ENCODE results near the gene FAM180A. TPM values are rescaled to one million over a fixed set of nuclear protein-coding genes. Genes with fewer than 3 reads are reported as not detected.
A peak's percentile ranks its signal among the peaks of the same experiment; 100 is the strongest.

FAM180A gene
- polyA plus RNA-seq, 1 of the 3 experiments (the other 2 are of a cell fraction), result 0.08 TPM

GRCh38 chr7:135716677-135717238, 31.9 kb downstream of the FAM180A start (continued):
- TF ChIP-seq RXRA (IDR thresholded peaks at IDR 0.05; ENCODE audit: borderline replicate concordance, low read depth) (peak; percentile 55; the same call in 1 of the 2 replicates), PBX3 (IDR thresholded peaks at IDR 0.05) (peak; percentile 90), TEAD4 (IDR thresholded peaks at IDR 0.05; ENCODE audit: borderline replicate concordance, insufficient read depth) (peak; percentile 76; the same call in 1 of the 2 replicates), SMC3 (IDR thresholded peaks at IDR 0.05; ENCODE audit: low read depth, low read length) (no peak), RCOR1 (IDR thresholded peaks at IDR 0.05; ENCODE audit: low read length) (peak; percentile 23; the same call in 1 of the 2 replicates), YY1 (IDR thresholded peaks at IDR 0.05; ENCODE audit: low read depth) (no peak; the same call in 1 of the 2 replicates), RFX5 (IDR thresholded peaks at IDR 0.05; ENCODE audit: low read length) (no peak), TCF12 (IDR thresholded peaks at IDR 0.05) (peak; percentile 95), EP300 (IDR thresholded peaks at IDR 0.05; ENCODE audit: borderline replicate concordance in 1 of 2, low read depth in 1 of 2, low read length in 1 of 2) (peak; percentile 70 to 84), SIN3A (IDR thresholded peaks at IDR 0.05; ENCODE audit: borderline replicate concordance, low read depth, low read length) (peak; percentile 84; the same call in 1 of the 2 replicates), RAD21 (IDR thresholded peaks at IDR 0.05; ENCODE audit: low read length) (0 out of 2 replicates have a peak, but pooled peaks have one; percentile 11), GATA2 (CRISPR knock-in tag; IDR thresholded peaks at IDR 0.05) (peak; percentile 21; the same call in 1 of the 2 replicates), IRF3 (IDR thresholded peaks at IDR 0.05; ENCODE audit: low read depth, low read length) (no peak), MEF2A (IDR thresholded peaks at IDR 0.05; ENCODE audit: borderline replicate concordance, low read depth) (peak; percentile 27; the same call in 1 of the 2 replicates), GABPA (IDR thresholded peaks at IDR 0.05; ENCODE audit: low read depth) (0 out of 2 replicates have a peak, but pooled peaks have one; percentile 23), ZBTB33 (IDR thresholded peaks at IDR 0.05; ENCODE audit: borderline replicate concordance, low read depth) (peak; percentile 18; the same call in 1 of the 2 replicates), NRF1 (IDR thresholded peaks at IDR 0.05; ENCODE audit: low read depth, low read length) (no peak), FOSL2 (IDR thresholded peaks at IDR 0.05; ENCODE audit: borderline replicate concordance, low read depth) (peak; percentile 96), MAX (IDR thresholded peaks at IDR 0.05; ENCODE audit: low read depth) (peak; percentile 87)
